ENCODE data around the gene KCNT1. TPM values are rescaled to one million over a fixed set of nuclear protein-coding genes. Genes with fewer than 3 reads are reported as not detected.

KCNT1 gene
- total RNA-seq, 4 donors from 2014 or later, result 0.06 to 0.17 TPM; not detected in 2

- no peak overlapping the region for H3K27ac ChIP-seq (replicated peaks in 1 of 4)
- H3K27me3 ChIP-seq, result no peaks in the 10 kb centered on the region
- peaks cover 51 to 96% (median 79%) of the 10 kb centered on the region in 4 donors for H3K36me3 ChIP-seq
- H3K9me3 ChIP-seq, result no peaks in the 10 kb centered on the region
- 96% methylated on average over 27 of the region's 27 CpGs for WGBS
- TF ChIP-seq CTCF (IDR thresholded peaks at IDR 0.05) (no peak), EP300 (IDR thresholded peaks at IDR 0.05) (no peak), POLR2AphosphoS5 (IDR thresholded peaks at IDR 0.05) (no peak), POLR2A (IDR thresholded peaks at IDR 0.05; ENCODE audit: low read depth) (no peak)
- no peak overlapping the region for H3K4me3 ChIP-seq
- intact Hi-C loops (cut with DNase I), result no loop called here
- no peak for DNase-seq (ENCODE audit: extremely low spot score)
- H3K4me1 ChIP-seq, result no peaks in the 10 kb centered on the region
Measured at GRCh38 chr9:135821733-135822373, 119.9 kb downstream of the KCNT1 start.

DNA sequence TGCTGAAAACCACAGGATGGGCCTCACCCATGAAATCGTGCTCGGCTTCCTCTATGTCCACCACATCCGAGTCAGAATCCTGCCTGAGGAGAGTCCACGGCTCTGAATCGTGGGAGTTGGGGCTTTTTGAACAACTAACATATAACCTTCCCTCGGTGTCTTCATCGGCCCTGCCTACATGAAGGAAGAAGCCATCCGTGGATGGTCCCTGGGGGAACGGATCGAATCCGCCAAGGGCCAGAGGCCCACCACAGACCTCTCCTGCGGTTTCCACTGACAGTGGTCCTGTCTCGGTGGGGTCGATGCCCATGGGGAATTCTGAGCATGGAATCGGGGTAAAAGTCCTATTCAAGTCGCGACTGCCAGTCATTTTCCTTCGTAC is 120.4 kb downstream of the KCNT1 start:
- Histone ChIP-seq H3K9me3 (no peaks in the 10 kb centered on the region), H3K36me3 (peaks cover 46 to 96% (median 76%) of the 10 kb centered on the region in 4 donors), H3K4me3 (no peak overlapping the region), H3K4me1 (no peaks in the 10 kb centered on the region), H3K27me3 (no peaks in the 10 kb centered on the region), H3K27ac (replicated peaks in 1 of 4) (no peak overlapping the region)
- 88% methylated on average over 17 of the region's 18 CpGs for WGBS
- no peak for DNase-seq (ENCODE audit: extremely low spot score)
- intact Hi-C loops (cut with DNase I), result no loop called here
- TF ChIP-seq CTCF (IDR thresholded peaks at IDR 0.05) (no peak), POLR2AphosphoS5 (IDR thresholded peaks at IDR 0.05) (no peak), POLR2A (IDR thresholded peaks at IDR 0.05; ENCODE audit: low read depth) (no peak)

DNA sequence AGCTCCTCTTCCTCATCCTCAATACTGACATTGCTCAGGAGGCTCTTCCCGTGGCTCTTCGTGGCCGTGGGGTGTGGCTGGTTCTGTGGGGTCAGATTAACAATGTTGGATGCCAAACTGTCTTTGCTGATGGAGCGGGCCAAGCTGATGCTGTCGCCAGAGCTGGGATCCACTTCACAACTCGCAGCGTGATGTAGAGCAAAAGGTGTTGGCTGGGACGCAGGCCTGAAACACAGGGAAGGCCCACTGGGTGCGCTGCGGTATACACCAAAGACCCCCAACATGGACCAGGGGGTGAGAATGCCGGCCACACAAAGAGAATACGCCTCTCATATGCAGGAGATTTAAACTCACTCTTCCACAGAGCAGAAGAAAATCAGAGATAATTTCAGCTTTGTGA is 121.1 kb downstream of the KCNT1 start:
- H3K9me3 ChIP-seq, result no peaks in the 10 kb centered on the region
- H3K27ac ChIP-seq (replicated peaks in 1 of 4), result no peak overlapping the region
- TF ChIP-seq POLR2AphosphoS5 (IDR thresholded peaks at IDR 0.05), result no peak
- no peak for TF ChIP-seq CTCF (IDR thresholded peaks at IDR 0.05)
- no peak for TF ChIP-seq EP300 (IDR thresholded peaks at IDR 0.05)
- no peak for TF ChIP-seq POLR2A (IDR thresholded peaks at IDR 0.05; ENCODE audit: low read depth)
- H3K27me3 ChIP-seq, result no peaks in the 10 kb centered on the region
- H3K4me1 ChIP-seq, result no peaks in the 10 kb centered on the region
- intact Hi-C loops (cut with DNase I), result no loop called here
- 100% methylated on average over 5 of the region's 12 CpGs for WGBS
- no peak for DNase-seq (ENCODE audit: extremely low spot score)
- peaks cover 39 to 93% (median 69%) of the 10 kb centered on the region in 4 donors for H3K36me3 ChIP-seq
- H3K4me3 ChIP-seq, result no peak overlapping the region

GRCh38 chr9:135825435-135826187 is 123.6 kb downstream of the KCNT1 start:
- TF ChIP-seq EP300 (IDR thresholded peaks at IDR 0.05), result no peak
- no peak for TF ChIP-seq POLR2A (IDR thresholded peaks at IDR 0.05; ENCODE audit: low read depth)
- TF ChIP-seq POLR2AphosphoS5 (IDR thresholded peaks at IDR 0.05), result no peak
- no peak for TF ChIP-seq CTCF (IDR thresholded peaks at IDR 0.05)
- Histone ChIP-seq H3K27me3 (no peaks in the 10 kb centered on the region), H3K27ac (replicated peaks in 1 of 4) (no peak overlapping the region), H3K4me3 (no peak overlapping the region), H3K9me3 (peaks cover 0 to 7% (median 3%) of the 10 kb centered on the region in 4 donors), H3K4me1 (no peaks in the 10 kb centered on the region), H3K36me3 (peaks cover 25 to 69% (median 49%) of the 10 kb centered on the region in 4 donors)
- DNase-seq (ENCODE audit: extremely low spot score), result no peak
- WGBS, result 94% methylated on average over 21 of the region's 25 CpGs
- intact Hi-C loops (cut with DNase I), result no loop called here
